Sigmoid colon (tissue), 4 donors: ENCODE results near the gene LCE2A.

Experiments
- POLR2A ChIP-seq, 2 donors: fragments of 450-650 bp; IDR thresholded peaks; one replicate each; pipeline ENCODE4 v1.6.1; 2016; ENCODE audit warnings: antibody characterized with exemption in 2 of 2, mild to moderate bottlenecking in 2 of 2, moderate library complexity in 2 of 2
- POLR2AphosphoS5 ChIP-seq, 4 donors: sonication (generic); formaldehyde crosslinking; IDR thresholded peaks; one replicate each; pipeline ENCODE4 v1.6.1; 2017; ENCODE audit warnings: antibody characterized with exemption in 4 of 4
- TF ChIP-seq, protein P1 (sequence below), 4 experiments: fragments of 450-650 bp in 3 of 4; fragments of 200-600 bp in 1 of 4; IDR thresholded peaks; one replicate each; pipeline ENCODE4 v1.5.1; 2016 to 2019; ENCODE audit warnings: antibody characterized with exemption in 4 of 4, mild to moderate bottlenecking in 3 of 4, moderate library complexity in 2 of 4

DNA sequence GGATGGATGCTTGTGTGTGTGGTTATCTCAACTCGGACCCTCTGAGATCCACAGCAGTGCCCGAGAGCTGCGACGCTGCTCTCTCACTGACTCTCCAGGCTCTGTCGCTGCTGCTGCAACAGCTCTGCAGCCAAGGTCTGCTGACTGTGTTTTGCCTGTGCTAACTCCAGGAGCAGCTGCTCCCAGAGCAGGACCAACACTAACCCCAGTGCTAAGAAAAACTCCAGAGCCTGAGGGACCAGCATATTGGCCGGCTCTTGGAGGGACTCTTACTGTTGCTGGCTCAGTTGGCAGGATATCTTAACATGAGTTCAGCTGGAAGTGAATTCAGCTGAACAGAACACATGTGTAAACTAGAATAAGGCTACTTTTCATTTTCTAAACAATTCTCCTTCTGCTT is 18.7 kb upstream of the LCE2A start:
- TF ChIP-seq POLR2AphosphoS5 (IDR thresholded peaks at IDR 0.05) (no peak), POLR2A (IDR thresholded peaks at IDR 0.05) (no peak)
- TF ChIP-seq, protein P1, sequence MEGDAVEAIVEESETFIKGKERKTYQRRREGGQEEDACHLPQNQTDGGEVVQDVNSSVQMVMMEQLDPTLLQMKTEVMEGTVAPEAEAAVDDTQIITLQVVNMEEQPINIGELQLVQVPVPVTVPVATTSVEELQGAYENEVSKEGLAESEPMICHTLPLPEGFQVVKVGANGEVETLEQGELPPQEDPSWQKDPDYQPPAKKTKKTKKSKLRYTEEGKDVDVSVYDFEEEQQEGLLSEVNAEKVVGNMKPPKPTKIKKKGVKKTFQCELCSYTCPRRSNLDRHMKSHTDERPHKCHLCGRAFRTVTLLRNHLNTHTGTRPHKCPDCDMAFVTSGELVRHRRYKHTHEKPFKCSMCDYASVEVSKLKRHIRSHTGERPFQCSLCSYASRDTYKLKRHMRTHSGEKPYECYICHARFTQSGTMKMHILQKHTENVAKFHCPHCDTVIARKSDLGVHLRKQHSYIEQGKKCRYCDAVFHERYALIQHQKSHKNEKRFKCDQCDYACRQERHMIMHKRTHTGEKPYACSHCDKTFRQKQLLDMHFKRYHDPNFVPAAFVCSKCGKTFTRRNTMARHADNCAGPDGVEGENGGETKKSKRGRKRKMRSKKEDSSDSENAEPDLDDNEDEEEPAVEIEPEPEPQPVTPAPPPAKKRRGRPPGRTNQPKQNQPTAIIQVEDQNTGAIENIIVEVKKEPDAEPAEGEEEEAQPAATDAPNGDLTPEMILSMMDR (IDR thresholded peaks at IDR 0.05), result no peak
